ENCODE results near the gene LAGE3. TPM values are rescaled to one million over a fixed set of nuclear protein-coding genes. Genes with fewer than 3 reads are reported as not detected.

Gene LAGE3
- total and polyA plus RNA-seq, 2 donors from 2014 or later, result 10.0 to 29.0 TPM

DNA sequence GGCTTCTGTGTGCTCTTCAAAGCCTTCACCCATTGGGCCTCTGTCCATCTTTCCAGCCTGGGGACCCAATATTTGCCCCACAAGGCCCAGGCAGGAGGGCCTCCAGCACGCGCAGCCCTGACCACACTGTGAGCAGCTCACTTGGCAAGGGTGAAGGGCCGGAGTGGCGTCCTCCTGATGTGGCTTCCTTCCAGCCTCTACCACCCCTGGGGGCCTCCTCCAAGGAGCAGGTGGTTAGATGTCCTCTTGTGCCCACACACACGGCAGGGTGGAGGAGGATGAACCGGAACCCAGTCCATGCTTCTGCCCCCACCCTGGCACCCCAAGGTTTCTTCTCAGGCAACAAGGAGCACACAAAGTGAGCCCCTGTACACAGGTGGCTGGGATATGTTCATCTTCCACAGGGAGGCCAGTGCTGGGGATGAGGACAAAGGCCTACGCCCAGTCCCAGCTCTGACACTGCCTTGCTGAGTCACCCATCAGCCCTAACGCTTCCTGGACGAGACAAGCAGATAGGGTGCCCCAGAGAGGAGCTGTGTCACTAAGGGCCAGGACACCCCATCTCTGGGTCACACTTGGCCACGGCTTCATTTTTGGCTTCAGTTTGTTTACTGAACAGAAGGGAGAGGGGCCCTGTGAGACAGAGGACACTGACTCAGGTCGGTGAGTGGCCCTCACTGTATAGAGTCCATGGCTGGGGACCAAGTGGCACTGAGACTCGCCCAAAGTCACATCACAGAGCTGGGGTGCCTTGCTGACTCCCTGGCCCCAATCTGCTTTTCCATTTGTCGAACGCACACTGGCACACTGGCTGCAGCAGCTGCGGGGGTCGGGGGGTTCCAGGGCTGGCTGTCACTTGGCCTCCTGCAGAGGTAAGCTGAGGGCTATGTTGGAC is 5.4 kb upstream of the LAGE3 start:
- Histone ChIP-seq H3K36me3 (ENCODE audit: control insufficient read depth in 2 of 3, insufficient read depth in 3 of 3, low read length in 3 of 3) (peaks cover 0 to 4% (median 3%) of the 10 kb centered on the region in 3 donors), H3K27ac (ENCODE audit: low read depth in 2 of 2, low read length in 2 of 2) (no peak overlapping the region), H3K4me1 (ENCODE audit: control insufficient read depth in 2 of 3, insufficient read depth in 2 of 3, low read depth in 1 of 3, low read length in 3 of 3) (peaks cover 0 to 20% (median 4%) of the 10 kb centered on the region in 3 donors), H3K4me3 (ENCODE audit: low read length in 3 of 3) (no peak overlapping the region), H3K27me3 (ENCODE audit: control insufficient read depth, insufficient read depth, low read length) (no peaks in the 10 kb centered on the region), H3K9ac (ENCODE audit: low read length in 3 of 3) (no peak overlapping the region), H3K9me3 (ENCODE audit: control insufficient read depth in 2 of 3, insufficient read depth in 1 of 3, low read length in 3 of 3) (no peaks in the 10 kb centered on the region)
- DNase-seq, result no peak
- TF ChIP-seq, protein P1, sequence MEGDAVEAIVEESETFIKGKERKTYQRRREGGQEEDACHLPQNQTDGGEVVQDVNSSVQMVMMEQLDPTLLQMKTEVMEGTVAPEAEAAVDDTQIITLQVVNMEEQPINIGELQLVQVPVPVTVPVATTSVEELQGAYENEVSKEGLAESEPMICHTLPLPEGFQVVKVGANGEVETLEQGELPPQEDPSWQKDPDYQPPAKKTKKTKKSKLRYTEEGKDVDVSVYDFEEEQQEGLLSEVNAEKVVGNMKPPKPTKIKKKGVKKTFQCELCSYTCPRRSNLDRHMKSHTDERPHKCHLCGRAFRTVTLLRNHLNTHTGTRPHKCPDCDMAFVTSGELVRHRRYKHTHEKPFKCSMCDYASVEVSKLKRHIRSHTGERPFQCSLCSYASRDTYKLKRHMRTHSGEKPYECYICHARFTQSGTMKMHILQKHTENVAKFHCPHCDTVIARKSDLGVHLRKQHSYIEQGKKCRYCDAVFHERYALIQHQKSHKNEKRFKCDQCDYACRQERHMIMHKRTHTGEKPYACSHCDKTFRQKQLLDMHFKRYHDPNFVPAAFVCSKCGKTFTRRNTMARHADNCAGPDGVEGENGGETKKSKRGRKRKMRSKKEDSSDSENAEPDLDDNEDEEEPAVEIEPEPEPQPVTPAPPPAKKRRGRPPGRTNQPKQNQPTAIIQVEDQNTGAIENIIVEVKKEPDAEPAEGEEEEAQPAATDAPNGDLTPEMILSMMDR (IDR thresholded peaks at IDR 0.05; ENCODE audit: borderline replicate concordance, extremely low read depth, insufficient read depth), result no peak
- intact Hi-C loops (cut with DNase I), result no loop called here
- FAIRE-seq, result no peak

DNA sequence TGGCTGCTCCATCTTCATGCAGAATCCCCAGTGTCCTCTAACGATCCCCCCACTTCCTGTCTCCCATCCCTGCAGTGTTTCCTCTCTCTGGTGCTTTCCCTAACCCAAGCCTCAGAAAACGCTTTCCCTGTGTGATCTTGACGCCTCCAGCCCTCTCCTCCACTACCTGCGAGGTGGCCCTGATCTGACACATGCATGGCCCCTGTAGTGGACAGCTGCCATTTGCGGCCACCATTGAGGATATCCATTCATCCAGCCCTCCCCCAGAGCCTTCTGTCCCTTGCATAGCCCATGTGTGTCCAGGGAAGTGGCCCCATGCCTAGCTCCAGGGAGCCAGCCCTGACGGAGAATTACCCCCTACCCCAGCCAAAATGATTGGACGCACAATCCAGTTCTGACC is 4.2 kb upstream of the LAGE3 start:
- Histone ChIP-seq H3K4me1 (ENCODE audit: control insufficient read depth in 2 of 3, insufficient read depth in 2 of 3, low read depth in 1 of 3, low read length in 3 of 3) (peaks cover 0 to 12% (median 4%) of the 10 kb centered on the region in 3 donors), H3K9me3 (ENCODE audit: control insufficient read depth in 2 of 3, insufficient read depth in 1 of 3, low read length in 3 of 3) (no peaks in the 10 kb centered on the region), H3K36me3 (ENCODE audit: control insufficient read depth in 2 of 3, insufficient read depth in 3 of 3, low read length in 3 of 3) (peaks cover 0 to 4% (median 3%) of the 10 kb centered on the region in 3 donors), H3K9ac (ENCODE audit: low read length in 3 of 3) (no peak overlapping the region), H3K27me3 (ENCODE audit: control insufficient read depth, insufficient read depth, low read length) (no peaks in the 10 kb centered on the region), H3K27ac (ENCODE audit: low read depth in 2 of 2, low read length in 2 of 2) (no peak overlapping the region), H3K4me3 (ENCODE audit: low read length in 3 of 3) (no peak overlapping the region)
- TF ChIP-seq, protein P1 (IDR thresholded peaks at IDR 0.05; ENCODE audit: borderline replicate concordance, extremely low read depth, insufficient read depth), result no peak
- no peak for FAIRE-seq
- DNase-seq, result no peak
- intact Hi-C loops (cut with DNase I), result no loop called here

DNA sequence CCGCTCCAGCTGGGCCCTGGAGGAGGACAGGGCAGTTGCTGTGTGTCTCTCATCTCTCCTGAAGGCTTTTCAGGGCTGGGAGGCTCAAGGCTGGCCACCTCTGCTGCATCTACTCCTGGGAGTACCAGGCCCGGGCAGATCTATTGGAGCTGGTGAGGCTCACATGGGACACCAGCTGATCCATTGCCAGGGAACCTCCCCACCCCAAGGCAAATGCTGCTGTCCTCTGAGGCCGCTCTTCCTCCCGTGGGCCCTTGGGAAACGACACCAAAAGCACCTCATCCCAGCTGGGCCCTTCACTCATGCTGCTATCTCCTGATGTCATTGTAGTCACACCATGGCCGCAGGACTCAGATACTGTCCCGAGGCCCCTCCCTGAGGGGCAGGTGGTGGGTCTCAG is 3.7 kb upstream of the LAGE3 start:
- intact Hi-C loops (cut with DNase I), result no loop called here
- FAIRE-seq, result no peak

More for the DNA sequence above, 3.7 kb upstream of the LAGE3 start:
- Histone ChIP-seq H3K9me3 (ENCODE audit: control insufficient read depth in 2 of 3, insufficient read depth in 1 of 3, low read length in 3 of 3) (no peaks in the 10 kb centered on the region), H3K27ac (ENCODE audit: low read depth in 2 of 2, low read length in 2 of 2) (no peak overlapping the region), H3K4me3 (ENCODE audit: low read length in 3 of 3) (no peak overlapping the region), H3K4me1 (ENCODE audit: control insufficient read depth in 2 of 3, insufficient read depth in 2 of 3, low read depth in 1 of 3, low read length in 3 of 3) (peaks cover 0 to 16% (median 4%) of the 10 kb centered on the region in 3 donors), H3K27me3 (ENCODE audit: control insufficient read depth, insufficient read depth, low read length) (no peaks in the 10 kb centered on the region), H3K36me3 (ENCODE audit: control insufficient read depth in 2 of 3, insufficient read depth in 3 of 3, low read length in 3 of 3) (peaks cover 0 to 4% (median 3%) of the 10 kb centered on the region in 3 donors), H3K9ac (ENCODE audit: low read length in 3 of 3) (no peak overlapping the region)
- TF ChIP-seq, protein P1 (IDR thresholded peaks at IDR 0.05; ENCODE audit: borderline replicate concordance, extremely low read depth, insufficient read depth), result no peak
- DNase-seq, result no peak

Measured in kidney (tissue), 14 donors.